Globus pallidus (tissue), 1 donor: Measurements from ENCODE around the gene SAP30BP.

Source experiments
- DNase-seq: peaks from one replicate; pipeline ENCODE4 v3.0.0-alpha.2; 2015; ENCODE audit warnings: low spot score

SAP30BP gene

DNA sequence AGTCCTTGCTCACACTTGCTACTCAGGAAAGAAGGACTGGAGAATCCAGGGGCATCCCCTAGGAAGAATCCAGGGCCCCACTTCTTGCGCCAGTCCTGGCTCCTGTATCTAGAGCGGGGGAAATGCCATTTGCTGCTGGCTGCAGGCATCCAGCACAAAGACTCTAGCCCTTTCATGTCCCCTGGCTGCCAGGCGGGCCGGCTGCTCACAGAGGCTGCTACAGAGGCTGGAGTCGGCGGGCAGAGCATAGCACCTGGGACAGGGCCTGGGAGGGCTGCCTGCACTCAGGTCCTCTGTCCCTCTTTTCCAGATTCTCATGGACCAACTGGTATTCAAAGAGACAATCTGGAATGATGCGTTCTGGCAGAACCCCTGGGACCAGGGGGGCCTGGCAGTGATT is 20.1 kb upstream of the SAP30BP start:
- peak; percentile 75 for DNase-seq

DNA sequence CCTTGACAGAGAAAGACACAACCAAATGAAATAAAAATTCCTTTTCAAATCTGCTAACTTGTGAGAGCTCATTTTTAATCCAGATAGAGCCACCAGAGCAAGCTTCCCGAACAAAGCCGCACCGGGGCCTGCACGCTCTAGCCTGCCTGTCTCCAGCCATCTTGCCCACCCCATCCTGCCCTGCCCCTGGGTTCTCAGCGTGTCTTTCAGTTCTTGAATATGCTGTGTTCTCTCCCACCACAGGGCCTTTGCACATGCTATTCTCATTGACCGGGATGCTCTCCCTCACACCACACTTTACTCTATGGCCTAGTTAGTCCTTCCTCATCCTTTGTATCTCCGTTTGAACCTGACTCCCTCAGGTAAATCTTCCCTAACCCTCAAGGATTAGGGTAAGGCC is 19.2 kb upstream of the SAP30BP start:
- DNase-seq = no peak

DNA sequence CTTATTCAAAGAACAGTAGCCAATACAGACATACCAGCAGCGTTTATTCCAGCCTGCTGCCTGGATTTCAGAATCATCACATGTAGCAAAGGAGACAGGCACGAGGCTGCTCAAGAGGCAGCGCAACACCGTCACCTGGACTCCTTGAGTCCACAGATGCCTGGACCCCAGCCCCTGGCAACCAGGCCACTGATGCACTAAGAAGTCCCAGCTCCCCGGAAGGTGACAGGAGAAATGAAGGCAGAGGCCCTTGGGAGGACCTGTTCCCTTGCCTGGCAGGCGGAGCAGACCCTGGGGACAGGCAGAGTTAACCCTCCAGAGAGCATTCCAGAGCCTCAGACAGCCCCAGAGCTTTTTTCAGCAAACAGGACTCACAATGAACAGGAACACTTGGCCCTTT is 17.5 kb upstream of the SAP30BP start:
- DNase-seq = no peak

DNA sequence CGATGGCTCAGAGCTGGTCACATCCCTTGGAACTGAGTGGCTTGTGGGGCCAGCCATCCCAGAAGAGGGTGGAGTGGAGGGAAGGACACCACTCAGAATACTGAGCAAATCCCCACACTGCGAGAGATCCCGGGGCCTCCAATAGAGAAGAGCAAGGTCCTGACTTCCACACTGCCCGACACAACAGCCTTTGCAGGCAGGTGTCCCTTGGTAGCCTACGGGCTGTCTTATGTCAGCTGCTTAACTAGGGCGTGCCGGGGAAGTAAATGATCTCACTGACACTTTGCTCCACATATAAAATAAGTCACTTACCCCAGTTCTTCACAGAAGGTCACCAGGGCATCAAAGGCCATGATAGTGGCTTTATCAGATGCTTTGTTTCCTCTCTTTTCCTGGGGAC is 16.3 kb upstream of the SAP30BP start:
- no peak for DNase-seq

DNA sequence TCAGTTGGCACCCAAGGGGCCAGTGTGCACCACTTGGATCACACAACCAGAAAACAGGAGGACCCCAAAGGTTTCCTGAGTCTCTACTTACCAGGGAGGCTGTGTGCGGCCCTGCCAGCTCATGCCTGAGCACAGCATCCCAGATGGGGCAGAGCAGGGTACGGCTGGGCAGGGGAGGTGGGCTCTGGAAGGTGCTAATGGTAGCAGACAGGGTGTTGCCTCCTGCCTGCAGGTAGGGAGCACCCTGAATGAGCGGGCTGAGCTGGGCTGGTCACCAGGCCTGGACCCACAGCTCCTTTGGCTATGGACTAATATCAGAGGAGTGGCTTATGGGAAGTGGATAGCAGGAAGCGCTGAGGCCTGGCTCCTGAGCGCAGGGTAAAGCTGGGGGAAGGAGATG is 14.8 kb upstream of the SAP30BP start:
- DNase-seq = no peak

DNA sequence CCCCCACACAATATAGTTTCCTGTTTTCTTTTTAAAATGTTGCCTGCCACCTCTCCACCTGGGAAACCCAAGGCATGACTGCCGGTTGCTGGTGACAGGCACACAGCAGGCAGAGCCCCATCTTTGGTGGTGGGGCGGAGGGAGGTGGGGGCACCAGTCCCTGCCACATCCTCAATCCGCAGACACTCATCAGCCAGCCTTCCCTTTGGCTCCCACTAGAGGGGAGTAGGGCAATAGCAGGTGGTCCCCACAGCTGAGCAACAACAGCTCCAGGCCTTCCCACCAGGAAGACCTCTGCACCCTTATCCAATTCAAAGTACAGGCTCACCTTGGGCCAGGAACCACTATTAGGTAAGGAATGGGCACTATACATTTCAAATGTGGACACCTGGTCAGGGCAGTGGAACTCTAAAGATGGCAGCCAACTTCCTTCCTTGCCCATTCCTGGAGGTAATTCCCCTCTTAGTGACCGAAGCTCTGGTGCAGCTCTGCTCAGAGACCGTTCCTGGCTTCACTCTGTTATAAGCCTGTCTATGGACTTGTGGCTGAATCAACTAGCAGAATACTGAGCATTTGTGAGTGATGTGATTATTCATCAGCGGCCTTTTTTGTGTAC is 14.1 kb upstream of the SAP30BP start:
- peak; percentile 68 for DNase-seq

DNA sequence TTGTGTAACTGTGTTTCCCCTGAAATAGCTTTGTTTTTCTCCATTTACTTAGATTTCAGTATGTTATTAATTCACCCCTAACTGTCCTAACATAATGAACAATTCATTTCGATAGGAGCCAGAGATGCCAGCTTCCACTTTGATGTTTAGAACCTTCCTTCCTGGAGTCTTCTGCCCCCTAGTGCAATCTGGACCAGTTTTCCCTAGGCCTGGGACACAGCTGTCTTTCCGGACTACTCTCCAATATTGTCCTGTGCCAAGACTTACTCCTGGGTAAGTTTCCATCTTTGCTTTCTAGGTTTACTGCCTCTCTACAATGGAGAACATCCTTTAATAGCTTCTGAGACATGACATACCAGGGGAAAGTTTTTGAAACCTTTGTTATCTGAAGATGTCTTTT is 13.0 kb upstream of the SAP30BP start:
- peak; percentile 85 for DNase-seq

DNA sequence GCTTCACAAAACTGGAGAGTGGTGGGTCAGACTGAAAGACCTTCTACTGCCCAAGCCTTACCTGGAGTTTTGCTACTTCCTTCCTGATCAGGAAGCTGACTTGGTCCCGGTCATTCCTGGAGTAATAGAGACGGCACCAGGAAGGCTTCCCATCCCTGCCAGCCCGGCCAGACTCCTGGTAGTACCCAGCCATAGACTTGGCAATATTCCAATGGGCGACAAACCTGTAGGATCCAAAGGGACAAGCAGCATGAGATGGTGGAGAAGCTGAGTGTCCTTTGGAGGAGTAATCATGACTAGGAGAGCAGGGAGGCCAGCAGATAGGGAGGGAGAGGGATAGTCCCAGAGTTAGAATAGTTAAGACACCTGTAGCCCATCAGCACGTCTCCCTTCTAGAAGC is 8.9 kb upstream of the SAP30BP start:
- no peak for DNase-seq

DNA sequence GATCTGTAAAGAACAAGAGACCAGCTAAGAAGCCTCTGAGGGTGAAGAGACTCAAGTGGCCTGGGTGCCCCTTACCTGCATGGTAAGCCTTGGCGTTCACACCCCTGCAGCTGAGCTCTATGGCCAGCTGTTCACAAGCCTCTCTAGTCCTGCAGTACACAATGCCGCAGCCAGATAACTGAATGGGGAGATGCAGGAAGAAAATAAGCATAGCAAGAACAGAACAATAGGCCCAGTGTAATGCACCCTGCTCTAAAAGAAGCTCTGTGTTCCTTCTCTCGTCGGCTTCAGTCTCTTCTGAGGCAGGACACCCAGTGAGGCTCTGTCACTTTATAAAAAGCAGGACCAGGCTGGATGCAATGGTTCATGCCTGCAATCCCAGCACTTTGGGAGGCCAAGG is 5.6 kb upstream of the SAP30BP start:
- peak; percentile 97 for DNase-seq

DNA sequence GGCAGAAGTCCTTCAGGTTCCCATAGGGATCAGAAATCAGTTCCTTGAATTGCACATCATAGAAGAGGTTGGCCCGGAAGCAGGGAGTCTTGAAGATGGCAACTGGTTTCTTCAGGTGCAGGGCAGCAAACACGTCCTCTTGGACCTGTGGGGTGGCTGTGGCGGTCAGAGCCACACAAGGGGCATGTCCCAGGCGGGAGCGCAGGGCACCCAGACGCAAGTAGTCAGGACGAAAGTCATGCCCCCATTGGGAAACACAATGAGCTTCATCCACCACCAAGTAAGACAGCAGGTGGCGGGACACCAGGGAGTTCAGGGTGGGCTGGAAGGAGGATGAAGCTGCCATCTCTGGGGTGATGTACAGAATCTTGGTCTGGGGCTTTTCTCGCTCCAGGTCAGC is 4.6 kb upstream of the SAP30BP start:
- no peak for DNase-seq

DNA sequence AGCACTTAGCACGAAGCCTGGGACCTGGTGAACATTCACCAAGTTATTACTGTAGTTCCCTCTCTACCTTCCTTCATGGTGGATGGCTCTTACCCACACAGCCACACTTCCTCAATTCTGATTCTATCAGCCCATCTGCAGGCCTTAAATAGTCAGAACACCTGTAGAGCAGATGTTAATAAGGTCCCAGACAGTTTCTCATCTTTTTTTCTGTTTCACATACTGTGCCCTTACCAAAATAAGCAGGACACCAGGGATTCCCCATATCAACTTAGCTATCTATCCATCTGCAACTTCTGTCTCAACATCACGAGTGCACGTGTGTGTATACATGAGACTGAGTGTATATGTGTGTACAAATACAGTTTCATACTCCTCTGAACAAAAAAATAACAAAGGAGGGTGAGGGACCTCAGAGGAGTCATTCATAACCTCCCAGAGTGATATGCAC is 3.0 kb upstream of the SAP30BP start:
- no peak for DNase-seq

DNA sequence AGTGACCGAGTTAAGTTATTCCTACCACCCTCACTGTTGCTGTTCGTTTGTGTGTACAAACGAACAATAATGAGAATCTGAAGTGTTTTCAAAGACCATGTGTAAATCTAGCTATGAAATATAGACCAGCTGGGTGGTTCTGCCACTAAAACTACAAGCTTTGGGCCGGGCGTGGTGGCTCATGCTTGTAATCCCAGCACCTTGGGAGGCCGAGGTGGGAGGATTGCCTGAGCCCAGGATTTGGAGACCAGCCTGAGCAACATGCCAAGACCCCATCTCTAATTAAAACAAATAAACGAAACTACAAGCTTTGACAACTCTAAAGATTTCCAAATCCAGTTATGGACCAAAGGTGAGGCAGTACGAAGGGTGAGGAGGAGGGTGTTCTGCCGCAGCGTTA is 1.2 kb upstream of the SAP30BP start:
- DNase-seq = no peak

DNA sequence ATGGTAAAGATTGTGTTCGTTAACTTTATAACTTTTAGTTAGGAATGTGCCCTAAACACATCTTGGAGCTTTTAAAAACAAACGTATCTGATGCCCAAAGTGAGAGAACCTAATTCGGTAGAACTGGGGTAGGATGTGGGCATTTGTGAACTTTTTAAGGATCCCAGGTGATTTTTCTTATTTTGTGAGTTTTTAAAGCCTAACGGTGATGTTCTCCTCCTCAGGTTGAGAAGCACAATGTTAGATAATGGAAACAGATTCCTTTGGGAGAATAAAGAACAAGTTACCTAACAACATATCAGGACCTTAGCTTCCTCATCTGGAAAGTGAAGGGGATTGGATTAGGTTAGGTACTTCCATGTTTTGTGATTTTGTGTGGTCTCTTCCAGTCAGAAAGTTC is 687 bp downstream of the SAP30BP start:
- DNase-seq = no peak

DNA sequence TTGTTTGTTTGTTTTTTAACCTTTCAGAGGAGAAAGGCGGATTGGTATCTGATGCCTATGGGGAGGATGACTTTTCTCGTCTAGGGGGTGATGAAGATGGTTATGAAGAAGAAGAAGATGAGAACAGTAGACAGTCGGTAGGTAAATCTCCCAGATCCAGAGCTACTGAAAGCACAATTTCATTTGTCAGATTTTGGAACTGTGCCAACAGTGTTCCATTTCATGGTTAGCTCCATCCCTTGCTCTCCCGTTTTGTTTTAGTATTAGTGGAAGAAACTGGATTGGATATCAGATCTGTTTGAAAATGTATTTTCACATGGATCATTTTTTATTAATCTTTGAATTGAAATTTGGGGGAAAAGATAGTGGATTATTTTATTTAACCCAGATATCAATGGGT is 1.4 kb downstream of the SAP30BP start:
- DNase-seq = no peak

DNA sequence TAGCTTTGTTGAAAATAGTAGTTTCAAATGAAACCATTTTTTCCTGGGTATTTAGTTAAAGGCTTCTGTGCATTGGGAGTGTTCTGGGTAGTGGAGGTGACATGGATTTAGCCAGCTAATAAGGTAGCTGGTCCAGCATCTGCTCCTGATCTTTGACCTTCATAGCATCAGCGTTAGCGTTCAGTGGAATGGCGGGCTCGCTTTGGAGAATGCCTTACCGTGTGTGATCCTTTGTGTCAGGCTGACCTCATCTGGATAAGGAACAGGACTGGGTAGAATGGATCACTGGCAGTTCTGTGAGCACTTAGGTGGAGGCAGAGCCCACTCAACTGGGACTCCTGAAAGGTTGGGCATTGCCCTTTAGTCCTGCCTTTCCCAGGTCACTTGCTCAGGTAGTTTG is 3.7 kb downstream of the SAP30BP start:
- no peak for DNase-seq

DNA sequence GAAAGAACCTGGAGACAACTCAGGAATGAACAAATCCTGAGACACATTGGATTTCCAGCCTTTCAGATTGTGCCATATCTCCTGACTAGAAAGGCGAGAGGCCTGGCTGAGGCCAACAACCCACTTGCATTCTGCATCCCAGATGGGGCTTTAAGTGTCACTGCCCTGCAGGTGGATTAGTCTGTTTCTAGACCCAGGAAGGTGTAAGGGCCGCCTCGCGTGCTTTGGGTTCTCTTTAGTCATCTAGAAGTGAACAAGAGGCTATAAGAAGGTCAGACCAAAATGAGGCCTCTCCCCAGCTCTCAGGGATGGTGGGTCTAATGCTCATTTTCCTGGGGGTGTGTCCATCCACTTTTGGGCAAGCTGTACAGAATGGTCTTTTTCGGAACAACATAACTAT is 4.9 kb downstream of the SAP30BP start:
- DNase-seq = no peak

DNA sequence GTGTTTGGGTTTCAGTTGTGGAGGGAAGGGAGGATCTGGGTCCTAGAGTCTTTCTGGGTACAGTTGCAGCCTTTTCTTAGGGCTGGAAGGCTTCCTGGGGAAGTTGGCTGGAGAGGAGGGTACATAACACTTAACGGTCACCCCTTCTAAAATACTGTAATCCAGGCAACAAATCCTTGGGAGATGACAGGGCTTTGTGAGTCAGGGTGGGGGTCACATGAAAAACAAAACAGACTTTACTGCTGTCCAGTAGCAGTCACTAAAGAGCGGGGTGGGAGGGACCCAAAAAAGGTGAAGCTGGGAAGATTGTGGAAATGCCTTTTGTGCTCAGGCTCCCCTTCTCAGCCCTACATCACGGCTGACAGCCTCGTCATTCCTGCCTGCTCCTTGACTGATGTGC is 6.3 kb downstream of the SAP30BP start:
- DNase-seq = no peak

DNA sequence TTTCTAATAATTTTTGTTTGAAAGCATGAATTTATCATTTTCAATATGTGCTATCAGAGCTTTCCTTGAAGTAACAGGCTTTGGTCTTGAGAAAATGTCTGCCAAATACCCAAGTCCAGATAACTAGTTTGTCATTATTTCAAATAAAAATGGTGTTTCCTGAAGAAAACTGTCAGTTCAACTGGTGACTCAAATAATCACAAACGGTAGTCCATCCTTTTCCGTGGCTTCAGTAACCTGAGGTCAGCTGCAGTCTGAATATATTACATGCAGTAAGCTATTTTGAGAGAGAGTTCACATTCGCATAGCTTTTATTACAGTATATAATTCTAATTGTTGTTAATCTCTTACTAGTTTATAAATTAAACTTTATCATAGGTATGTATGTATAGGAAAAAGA is 9.3 kb downstream of the SAP30BP start:
- DNase-seq = no peak

DNA sequence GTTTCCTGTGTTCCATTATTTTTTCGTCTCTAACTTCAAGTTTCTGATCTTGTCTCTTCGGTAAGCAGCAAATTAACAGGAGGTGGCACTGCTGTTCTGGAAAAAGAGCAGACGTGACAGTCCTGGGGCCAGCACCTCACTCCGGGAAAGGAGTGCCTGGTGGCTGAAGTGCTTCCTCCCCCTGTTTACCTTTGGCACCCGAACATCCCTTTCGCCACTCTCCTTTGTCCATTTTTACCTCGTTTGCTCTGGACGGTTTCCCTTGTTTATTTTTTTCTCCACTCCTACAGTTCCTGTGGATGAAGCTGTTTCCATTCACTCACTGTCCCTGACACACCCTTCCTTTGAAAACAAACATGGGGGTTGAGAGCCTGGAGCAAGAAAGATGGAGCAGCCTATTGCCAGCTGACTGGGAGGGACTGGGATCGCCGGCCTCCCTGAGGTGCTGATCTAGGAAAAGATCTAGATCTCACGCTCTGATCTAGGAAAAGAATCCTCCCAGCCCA is 12.6 kb downstream of the SAP30BP start:
- peak; percentile 62 for DNase-seq

DNA sequence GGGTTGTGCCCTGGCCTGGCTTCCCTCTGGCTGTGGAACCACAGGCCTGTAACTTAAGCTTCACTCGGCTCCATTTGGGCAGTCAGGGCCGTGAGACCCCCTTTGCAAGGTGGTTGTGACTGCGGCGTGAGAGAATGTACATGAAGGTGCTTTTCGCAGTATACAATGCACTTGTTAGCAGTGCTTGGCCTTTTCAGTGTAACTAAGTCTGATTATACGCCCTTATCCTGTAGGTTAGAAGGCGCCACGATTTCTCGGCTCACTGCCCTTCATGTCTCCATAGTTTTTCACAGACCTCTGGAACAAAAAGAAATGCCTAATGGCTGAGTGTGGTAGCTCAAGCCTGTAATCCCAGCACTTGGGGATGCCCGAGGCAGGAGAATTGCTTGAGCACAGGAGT is 13.3 kb downstream of the SAP30BP start:
- DNase-seq = no peak

DNA sequence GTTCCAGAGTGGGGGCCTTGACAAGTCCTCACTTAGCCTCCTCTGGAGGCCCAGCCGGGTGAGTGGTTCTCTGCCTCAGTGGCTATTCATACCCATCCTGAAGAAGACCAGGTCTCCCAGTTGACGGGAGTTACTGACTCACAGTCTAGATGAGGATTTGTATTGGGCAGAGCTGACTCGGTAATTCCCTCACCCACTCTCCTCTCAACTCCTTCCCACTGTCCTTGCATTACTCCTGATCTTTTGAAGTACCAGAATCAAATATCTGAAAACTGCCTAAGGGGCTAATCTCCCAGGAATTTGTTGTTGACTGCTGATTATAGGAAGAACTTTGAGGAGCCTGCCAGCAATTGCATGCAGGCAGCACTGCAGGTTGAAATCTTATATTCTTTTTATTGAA is 14.2 kb downstream of the SAP30BP start:
- no peak for DNase-seq

DNA sequence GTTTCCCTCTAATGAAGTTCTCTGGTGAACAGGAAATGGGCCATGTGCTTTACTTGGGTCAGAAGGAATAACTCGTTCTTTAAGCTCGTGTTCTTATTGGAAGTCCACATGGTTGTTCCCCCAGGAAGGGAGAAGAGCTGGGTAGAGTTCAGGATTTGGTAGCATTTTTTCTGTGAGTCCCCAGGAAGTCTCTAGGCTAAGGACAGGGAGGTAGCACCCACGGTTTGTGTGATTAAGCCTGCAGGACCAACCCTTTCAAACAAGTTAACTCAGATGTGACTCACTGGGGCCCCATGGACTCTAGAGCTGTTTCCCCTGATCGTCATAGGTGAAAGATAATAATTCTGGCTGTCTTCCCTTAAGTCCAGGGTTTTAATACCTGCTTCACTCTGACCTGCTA is 16.4 kb downstream of the SAP30BP start:
- no peak for DNase-seq

DNA sequence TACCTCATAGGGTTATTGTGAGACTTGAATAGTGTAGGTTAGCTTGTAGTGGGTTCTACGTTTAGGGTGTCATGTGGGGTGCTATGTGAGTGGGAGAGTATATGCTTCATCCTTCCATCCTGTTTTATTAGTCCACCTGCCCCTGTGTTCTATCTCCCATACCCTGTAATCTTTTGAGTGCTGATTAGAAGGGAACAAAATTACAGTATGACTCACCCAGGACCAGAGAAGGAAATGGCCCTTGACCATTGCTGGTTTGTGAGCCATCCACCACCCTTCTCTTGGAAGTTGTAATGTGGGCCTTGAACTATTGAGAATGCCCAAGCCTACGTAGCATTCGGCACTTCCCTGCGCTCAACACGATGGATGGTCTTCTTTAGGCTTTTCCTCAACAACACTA is 17.1 kb downstream of the SAP30BP start:
- DNase-seq = no peak

DNA sequence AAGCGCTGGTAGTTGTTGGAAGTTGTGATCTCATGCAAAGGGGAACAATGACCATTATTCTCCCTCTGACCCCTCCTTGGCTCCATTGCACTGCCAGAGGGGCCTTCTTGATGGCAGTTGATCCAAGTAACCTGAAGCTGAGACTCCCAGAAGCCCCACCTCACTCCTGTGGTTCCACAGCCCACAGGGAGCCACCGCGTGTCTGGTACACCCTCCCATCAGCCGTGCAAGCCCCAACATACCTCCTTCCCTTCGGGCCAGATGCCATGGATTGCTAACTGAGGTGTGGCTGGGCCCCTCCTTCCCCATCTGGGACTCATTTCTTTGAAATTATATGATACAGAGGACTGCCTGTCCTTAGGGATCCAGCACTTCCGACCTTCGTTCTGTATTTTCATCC is 17.8 kb downstream of the SAP30BP start:
- no peak for DNase-seq

DNA sequence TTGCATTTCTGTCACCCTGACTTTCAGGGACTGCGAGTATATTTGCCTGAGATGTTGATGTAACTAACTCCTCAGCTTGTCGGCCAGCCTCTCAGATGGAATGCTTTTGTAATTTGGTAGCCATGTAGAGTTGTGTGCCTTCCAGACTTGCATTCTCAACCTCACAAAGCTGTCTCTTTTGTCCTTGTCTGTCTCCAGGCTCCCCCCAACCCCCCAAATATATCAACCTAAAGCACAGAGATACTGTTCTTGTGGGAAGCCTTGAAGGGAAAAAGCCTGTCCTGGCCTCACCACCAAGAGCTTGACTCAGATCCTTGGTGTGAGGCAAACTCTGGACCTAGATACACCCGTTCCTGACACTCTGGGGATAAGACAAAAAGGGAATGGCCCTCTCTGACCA is 18.4 kb downstream of the SAP30BP start:
- DNase-seq = no peak
